SK-N-SH treated with all-trans-retinoic acid at 6 μM for 48 hours (cell line): Measurements from ENCODE around the gene ILF3.

ENCODE experiments used
- ESRRG ChIP-seq: fragments of 250-450 bp; sonication (Bioruptor Pico); IDR thresholded peaks from 2 replicates; pipeline ENCODE4 v1.6.1; 2021; ENCODE audit warnings: mild to moderate bottlenecking
- SNAI2 ChIP-seq: fragments of 250-450 bp; sonication (Bioruptor Pico); IDR thresholded peaks from 2 replicates; pipeline ENCODE4 v1.5.0; 2020; ENCODE audit warnings: mild to moderate bottlenecking, moderate library complexity
- TOX ChIP-seq: fragments of 250-450 bp; sonication (Bioruptor Pico); IDR thresholded peaks from 2 replicates; pipeline ENCODE4 v1.8.0; 2021; ENCODE audit warnings: mild to moderate bottlenecking, moderate library complexity, borderline replicate concordance
- ZC3H10 ChIP-seq: fragments of 250-450 bp; sonication (Bioruptor Pico); IDR thresholded peaks from 2 replicates; pipeline ENCODE4 v1.5.1; 2021; ENCODE audit warnings: mild to moderate bottlenecking, moderate library complexity

DNA sequence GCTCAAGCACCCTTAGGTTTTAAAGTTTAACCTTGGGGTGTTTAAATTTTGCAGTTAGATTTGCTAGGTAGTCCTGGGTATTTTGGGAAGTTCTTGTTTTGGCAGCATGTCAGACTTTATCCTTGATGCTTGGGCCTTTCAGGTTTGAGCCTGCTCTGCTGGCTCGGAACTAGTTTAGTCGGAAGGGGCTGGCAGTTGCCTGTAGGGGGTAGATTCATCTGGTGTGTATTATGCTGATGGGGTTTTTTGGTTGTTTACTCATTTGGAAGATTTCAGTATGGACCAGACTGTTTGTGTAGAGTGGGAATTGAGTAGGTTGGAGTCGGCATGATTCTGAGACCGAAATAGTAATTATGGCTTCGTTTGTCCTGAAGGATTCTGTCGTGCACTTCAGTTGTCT is 15.1 kb downstream of the ILF3 start:
- TF ChIP-seq ESRRG: no peak
- TF ChIP-seq TOX (CRISPR knock-in tag): no peak
- TF ChIP-seq ZC3H10 (CRISPR knock-in tag): no peak
- no peak for TF ChIP-seq SNAI2 (CRISPR knock-in tag)
